ENCODE measurements around the gene TUB. TPM values are rescaled to one million over a fixed set of nuclear protein-coding genes. Genes with fewer than 3 reads are reported as not detected.

Gene TUB
- total RNA-seq, 4 donors from 2014 or later: 16.3 to 25.8 (median 22.7) TPM

- Histone ChIP-seq H3K36me3 (no peaks in the 10 kb centered on the region), H3K9me3 (no peaks in the 10 kb centered on the region), H3K27ac (peak overlapping the region in 2 of 3 donors; percentile 5 to 88), H3K4me3 (replicated peaks in 1 of 3) (no peak overlapping the region), H3K27me3 (no peaks in the 10 kb centered on the region), H3K4me1 (peaks cover 38 to 94% of the 10 kb centered on the region in 2 donors)
- intact Hi-C loops (cut with DNase I): no loop called here
- WGBS, 2 donors: 93 to 100% methylated on average over 2 of the region's 2 CpGs
- no peak for TF ChIP-seq POLR2A (IDR thresholded peaks at IDR 0.05)
- TF ChIP-seq CTCF (IDR thresholded peaks at IDR 0.05): no peak
- no peak for DNase-seq
Observed at GRCh38 chr11:8065031-8065430, 16.0 kb upstream of the TUB start.

- Histone ChIP-seq H3K27ac (peak overlapping the region in 2 of 3 donors; percentile 91 to 99), H3K4me1 (peaks cover 36 to 88% of the 10 kb centered on the region in 2 donors), H3K36me3 (no peaks in the 10 kb centered on the region), H3K9me3 (no peaks in the 10 kb centered on the region), H3K4me3 (replicated peaks in 1 of 3) (no peak overlapping the region), H3K27me3 (no peaks in the 10 kb centered on the region)
- intact Hi-C loops (cut with DNase I): no loop called here
- TF ChIP-seq CTCF (IDR thresholded peaks at IDR 0.05) (no peak), POLR2A (IDR thresholded peaks at IDR 0.05) (no peak)
- DNase-seq: no peak
- WGBS, 2 donors: 75 to 96% methylated on average over 17 of the region's 17 CpGs
Observed at GRCh38 chr11:8066036-8066910, 14.7 kb upstream of the TUB start.

GRCh38 chr11:8066911-8067455 is 14.0 kb upstream of the TUB start:
- WGBS, 2 donors: 77% methylated on average over 10 of the region's 10 CpGs
- DNase-seq: no peak
- Histone ChIP-seq H3K27me3 (no peaks in the 10 kb centered on the region), H3K36me3 (no peaks in the 10 kb centered on the region), H3K9me3 (no peaks in the 10 kb centered on the region), H3K4me3 (replicated peaks in 1 of 3) (no peak overlapping the region), H3K27ac (peak overlapping the region; percentile 25 to 99 (median 91)), H3K4me1 (peaks cover 36 to 81% of the 10 kb centered on the region in 2 donors)
- intact Hi-C loops (cut with DNase I): no loop called here
- TF ChIP-seq POLR2A (IDR thresholded peaks at IDR 0.05) (no peak), CTCF (IDR thresholded peaks at IDR 0.05) (no peak)

- Histone ChIP-seq H3K27me3 (no peaks in the 10 kb centered on the region), H3K4me1 (peaks cover 33 to 76% of the 10 kb centered on the region in 2 donors), H3K27ac (peak overlapping the region; percentile 25 to 99 (median 91)), H3K9me3 (no peaks in the 10 kb centered on the region), H3K4me3 (replicated peaks in 1 of 3) (no peak overlapping the region), H3K36me3 (no peaks in the 10 kb centered on the region)
- intact Hi-C loops (cut with DNase I): no loop called here
- 90 to 96% methylated on average over 4 of the region's 4 CpGs for WGBS, 2 donors
- DNase-seq: no peak
- TF ChIP-seq POLR2A (IDR thresholded peaks at IDR 0.05): no peak
- TF ChIP-seq CTCF (IDR thresholded peaks at IDR 0.05): no peak
Observed at GRCh38 chr11:8067567-8067928, 13.5 kb upstream of the TUB start.
